Measurements from ENCODE around the gene SLC44A5. TPM values are rescaled to one million over a fixed set of nuclear protein-coding genes. Genes with fewer than 3 reads are reported as not detected.
A peak's percentile ranks its signal among the peaks of the same experiment; 100 is the strongest.

SLC44A5 gene
- total and polyA plus RNA-seq, 4 donors, result 0.13 to 1.1 (median 0.22) TPM

DNA sequence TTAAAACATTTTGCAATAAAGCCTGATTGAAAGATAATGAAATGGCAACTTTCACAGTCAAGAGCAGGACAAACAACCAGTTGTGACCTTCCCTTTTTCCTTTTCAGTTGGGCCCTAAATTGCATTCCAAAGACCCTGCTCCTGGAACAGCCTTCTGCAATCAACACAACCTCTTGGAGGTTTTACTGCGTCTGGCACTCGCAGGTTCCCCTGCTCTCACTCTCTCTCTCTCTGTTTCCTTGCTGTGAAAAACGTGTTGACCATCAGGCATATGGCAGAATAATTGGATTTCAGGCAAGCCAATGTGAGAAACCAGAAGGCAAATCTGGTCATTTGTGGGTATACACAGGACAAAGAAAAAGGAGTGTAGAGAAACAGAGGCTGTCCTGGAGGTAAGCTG, 23.2 kb downstream of the SLC44A5 start:
- Histone ChIP-seq H3K4me3 (ENCODE audit: low read depth in 1 of 3, low read length in 3 of 3) (no peak overlapping the region), H3K27ac (ENCODE audit: low read depth in 1 of 2, low read length in 2 of 2) (no peak overlapping the region), H3K4me1 (ENCODE audit: control insufficient read depth in 4 of 4, insufficient read depth in 4 of 4, low read length in 3 of 4) (no peaks in the 10 kb centered on the region), H3K36me3 (ENCODE audit: control insufficient read depth in 4 of 4, insufficient read depth in 3 of 4, low read depth in 1 of 4, low read length in 3 of 4) (no peaks in the 10 kb centered on the region), H3K9me3 (ENCODE audit: control insufficient read depth in 4 of 4, low read length in 3 of 4) (no peaks in the 10 kb centered on the region), H3K9ac (ENCODE audit: low read depth in 1 of 2, low read length in 2 of 2) (no peak overlapping the region), H3K27me3 (ENCODE audit: control insufficient read depth in 4 of 4, insufficient read depth in 4 of 4, low read length in 3 of 4) (no peaks in the 10 kb centered on the region)
- 53% methylated on average over 3 of the region's 3 CpGs for WGBS
- DNase-seq (ENCODE audit: low spot score), result no peak
- TF ChIP-seq, protein P1, sequence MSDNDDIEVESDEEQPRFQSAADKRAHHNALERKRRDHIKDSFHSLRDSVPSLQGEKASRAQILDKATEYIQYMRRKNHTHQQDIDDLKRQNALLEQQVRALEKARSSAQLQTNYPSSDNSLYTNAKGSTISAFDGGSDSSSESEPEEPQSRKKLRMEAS (IDR thresholded peaks at IDR 0.05), result no peak

DNA sequence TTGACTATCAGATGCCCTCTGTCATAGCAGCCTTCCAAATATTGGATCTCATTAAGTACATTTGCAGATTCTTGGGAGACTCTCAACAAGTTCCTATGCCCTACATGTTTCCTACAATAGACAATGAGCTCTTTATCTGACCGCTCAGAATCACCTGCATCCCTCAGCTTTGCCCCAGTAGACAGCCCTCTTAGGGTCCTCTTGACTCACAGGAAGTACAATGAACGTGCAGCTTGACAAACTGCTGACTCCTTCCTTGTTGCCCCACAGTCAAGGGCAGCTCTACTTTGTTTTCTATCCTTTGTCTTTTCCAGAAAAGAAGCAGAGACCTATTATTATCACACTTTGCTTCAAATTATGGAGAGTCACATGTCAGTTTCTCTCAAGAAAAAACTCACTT, 27.6 kb downstream of the SLC44A5 start:
- TF ChIP-seq HNF4A (conservative IDR thresholded peaks at IDR 0.05), result no peak
- TF ChIP-seq EGR1 (IDR thresholded peaks at IDR 0.05; ENCODE audit: low read depth in 2 of 2), result no peak
- TF ChIP-seq FOXA2 (IDR thresholded peaks at IDR 0.05), result no peak
- TF ChIP-seq, protein P1 (IDR thresholded peaks at IDR 0.05), result no peak
- no peak overlapping the region for H3K4me3 ChIP-seq (ENCODE audit: low read depth in 1 of 3, low read length in 3 of 3)
- H3K27ac ChIP-seq (ENCODE audit: low read depth in 1 of 2, low read length in 2 of 2), result no peak overlapping the region
- H3K27me3 ChIP-seq (ENCODE audit: control insufficient read depth in 4 of 4, insufficient read depth in 4 of 4, low read length in 3 of 4), result peaks cover 0 to 2% (median 0%) of the 10 kb centered on the region in 4 donors
- 72% methylated on average over 2 of the region's 2 CpGs for WGBS
- H3K4me1 ChIP-seq (ENCODE audit: control insufficient read depth in 4 of 4, insufficient read depth in 4 of 4, low read length in 3 of 4), result no peaks in the 10 kb centered on the region
- H3K9me3 ChIP-seq (ENCODE audit: control insufficient read depth in 4 of 4, low read length in 3 of 4), result no peaks in the 10 kb centered on the region
- no peaks in the 10 kb centered on the region for H3K36me3 ChIP-seq (ENCODE audit: control insufficient read depth in 4 of 4, insufficient read depth in 3 of 4, low read depth in 1 of 4, low read length in 3 of 4)
- no peak for DNase-seq (ENCODE audit: low spot score)
- no peak overlapping the region for H3K9ac ChIP-seq (ENCODE audit: low read depth in 1 of 2, low read length in 2 of 2)

DNA sequence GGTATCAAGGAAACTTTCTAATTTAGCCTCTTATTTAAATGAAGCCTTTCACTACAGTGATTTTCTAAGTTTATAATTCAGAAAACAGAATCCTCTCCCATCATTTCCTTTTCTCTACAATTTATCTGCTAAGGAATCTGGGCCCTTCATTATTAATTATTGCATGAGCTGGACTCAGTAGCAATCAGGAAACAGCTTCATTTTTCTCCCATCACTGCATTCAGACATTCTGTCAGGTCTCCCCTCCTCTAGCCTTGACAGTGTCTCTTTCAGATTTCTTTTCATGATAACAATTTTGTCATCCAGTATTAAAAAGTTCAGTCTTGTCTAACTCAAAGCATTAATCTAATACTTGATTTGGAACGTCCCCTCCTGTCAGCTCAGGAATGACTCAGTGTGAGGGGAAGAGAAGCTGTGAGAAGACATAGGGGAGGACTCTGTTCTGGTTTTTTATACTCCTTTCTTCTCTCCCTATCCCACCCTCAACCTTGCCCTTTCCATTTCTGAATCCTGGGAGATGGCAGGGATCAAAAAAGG, 28.1 kb downstream of the SLC44A5 start:
- no peak overlapping the region for H3K9ac ChIP-seq (ENCODE audit: low read depth in 1 of 2, low read length in 2 of 2)
- H3K27ac ChIP-seq (ENCODE audit: low read depth in 1 of 2, low read length in 2 of 2), result no peak overlapping the region
- no peak for DNase-seq (ENCODE audit: low spot score)
- peaks cover 0 to 2% (median 0%) of the 10 kb centered on the region in 4 donors for H3K27me3 ChIP-seq (ENCODE audit: control insufficient read depth in 4 of 4, insufficient read depth in 4 of 4, low read length in 3 of 4)
- H3K9me3 ChIP-seq (ENCODE audit: control insufficient read depth in 4 of 4, low read length in 3 of 4), result no peaks in the 10 kb centered on the region
- TF ChIP-seq GABPA (IDR thresholded peaks at IDR 0.05 in 1 of 2, conservative IDR thresholded peaks at IDR 0.05 in 1 of 2), result no peak
- no peak for TF ChIP-seq RAD21 (IDR thresholded peaks at IDR 0.05)
- TF ChIP-seq HNF4A (conservative IDR thresholded peaks at IDR 0.05), result no peak
- TF ChIP-seq, protein P1 (IDR thresholded peaks at IDR 0.05), result no peak
- TF ChIP-seq FOXA2 (IDR thresholded peaks at IDR 0.05), result no peak
- TF ChIP-seq, protein P2, sequence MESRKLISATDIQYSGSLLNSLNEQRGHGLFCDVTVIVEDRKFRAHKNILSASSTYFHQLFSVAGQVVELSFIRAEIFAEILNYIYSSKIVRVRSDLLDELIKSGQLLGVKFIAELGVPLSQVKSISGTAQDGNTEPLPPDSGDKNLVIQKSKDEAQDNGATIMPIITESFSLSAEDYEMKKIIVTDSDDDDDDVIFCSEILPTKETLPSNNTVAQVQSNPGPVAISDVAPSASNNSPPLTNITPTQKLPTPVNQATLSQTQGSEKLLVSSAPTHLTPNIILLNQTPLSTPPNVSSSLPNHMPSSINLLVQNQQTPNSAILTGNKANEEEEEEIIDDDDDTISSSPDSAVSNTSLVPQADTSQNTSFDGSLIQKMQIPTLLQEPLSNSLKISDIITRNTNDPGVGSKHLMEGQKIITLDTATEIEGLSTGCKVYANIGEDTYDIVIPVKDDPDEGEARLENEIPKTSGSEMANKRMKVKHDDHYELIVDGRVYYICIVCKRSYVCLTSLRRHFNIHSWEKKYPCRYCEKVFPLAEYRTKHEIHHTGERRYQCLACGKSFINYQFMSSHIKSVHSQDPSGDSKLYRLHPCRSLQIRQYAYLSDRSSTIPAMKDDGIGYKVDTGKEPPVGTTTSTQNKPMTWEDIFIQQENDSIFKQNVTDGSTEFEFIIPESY (IDR thresholded peaks at IDR 0.05), result no peak
- no peaks in the 10 kb centered on the region for H3K4me1 ChIP-seq (ENCODE audit: control insufficient read depth in 4 of 4, insufficient read depth in 4 of 4, low read length in 3 of 4)
- H3K4me3 ChIP-seq (ENCODE audit: low read depth in 1 of 3, low read length in 3 of 3), result no peak overlapping the region
- 82% methylated on average over 1 of the region's 1 CpG for WGBS
- no peaks in the 10 kb centered on the region for H3K36me3 ChIP-seq (ENCODE audit: control insufficient read depth in 4 of 4, insufficient read depth in 3 of 4, low read depth in 1 of 4, low read length in 3 of 4)

DNA sequence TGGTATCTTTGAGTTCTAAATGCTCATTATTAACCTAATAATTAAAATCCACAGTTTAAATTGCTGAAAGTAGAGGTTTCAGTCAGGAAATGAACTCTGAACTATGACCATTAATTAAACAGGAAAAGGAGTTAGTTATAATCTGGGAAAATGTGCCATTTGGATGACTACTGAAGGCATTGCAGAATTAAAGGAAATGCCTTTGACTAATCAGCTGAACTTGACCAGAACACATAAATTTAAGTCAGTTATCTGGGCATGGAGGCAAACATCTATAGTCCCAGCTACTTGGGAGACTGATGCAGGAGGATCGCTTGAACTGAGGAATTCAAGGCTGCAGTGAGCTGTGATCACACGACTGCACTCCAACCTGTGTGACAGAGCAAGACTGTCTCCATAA, 31.9 kb downstream of the SLC44A5 start:
- TF ChIP-seq GABPA (IDR thresholded peaks at IDR 0.05 in 1 of 2, conservative IDR thresholded peaks at IDR 0.05 in 1 of 2), result no peak
- TF ChIP-seq, protein P3, sequence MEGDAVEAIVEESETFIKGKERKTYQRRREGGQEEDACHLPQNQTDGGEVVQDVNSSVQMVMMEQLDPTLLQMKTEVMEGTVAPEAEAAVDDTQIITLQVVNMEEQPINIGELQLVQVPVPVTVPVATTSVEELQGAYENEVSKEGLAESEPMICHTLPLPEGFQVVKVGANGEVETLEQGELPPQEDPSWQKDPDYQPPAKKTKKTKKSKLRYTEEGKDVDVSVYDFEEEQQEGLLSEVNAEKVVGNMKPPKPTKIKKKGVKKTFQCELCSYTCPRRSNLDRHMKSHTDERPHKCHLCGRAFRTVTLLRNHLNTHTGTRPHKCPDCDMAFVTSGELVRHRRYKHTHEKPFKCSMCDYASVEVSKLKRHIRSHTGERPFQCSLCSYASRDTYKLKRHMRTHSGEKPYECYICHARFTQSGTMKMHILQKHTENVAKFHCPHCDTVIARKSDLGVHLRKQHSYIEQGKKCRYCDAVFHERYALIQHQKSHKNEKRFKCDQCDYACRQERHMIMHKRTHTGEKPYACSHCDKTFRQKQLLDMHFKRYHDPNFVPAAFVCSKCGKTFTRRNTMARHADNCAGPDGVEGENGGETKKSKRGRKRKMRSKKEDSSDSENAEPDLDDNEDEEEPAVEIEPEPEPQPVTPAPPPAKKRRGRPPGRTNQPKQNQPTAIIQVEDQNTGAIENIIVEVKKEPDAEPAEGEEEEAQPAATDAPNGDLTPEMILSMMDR (IDR thresholded peaks at IDR 0.05; ENCODE audit: low read depth, low read length, missing input control), result no peak
- TF ChIP-seq, protein P1 (IDR thresholded peaks at IDR 0.05), result no peak
- peak; percentile 72 for TF ChIP-seq NR2F2 (IDR thresholded peaks at IDR 0.05)
- H3K9me3 ChIP-seq (ENCODE audit: control insufficient read depth in 4 of 4, low read length in 3 of 4), result no peaks in the 10 kb centered on the region
- H3K27ac ChIP-seq (ENCODE audit: low read depth in 1 of 2, low read length in 2 of 2), result no peak overlapping the region
- no peaks in the 10 kb centered on the region for H3K4me1 ChIP-seq (ENCODE audit: control insufficient read depth in 4 of 4, insufficient read depth in 4 of 4, low read length in 3 of 4)
- peaks cover 0 to 4% (median 0%) of the 10 kb centered on the region in 4 donors for H3K27me3 ChIP-seq (ENCODE audit: control insufficient read depth in 4 of 4, insufficient read depth in 4 of 4, low read length in 3 of 4)
- H3K9ac ChIP-seq (ENCODE audit: low read depth in 1 of 2, low read length in 2 of 2), result no peak overlapping the region
- no peaks in the 10 kb centered on the region for H3K36me3 ChIP-seq (ENCODE audit: control insufficient read depth in 4 of 4, insufficient read depth in 3 of 4, low read depth in 1 of 4, low read length in 3 of 4)
- H3K4me3 ChIP-seq (ENCODE audit: low read depth in 1 of 3, low read length in 3 of 3), result no peak overlapping the region
- WGBS, result 58% methylated on average over 2 of the region's 2 CpGs
- no peak for DNase-seq (ENCODE audit: low spot score)
